HPDE6-E6E7 (cell line): Measurements from ENCODE around the gene CCL4.

Experiments
- DNase-seq: peaks from one replicate; pipeline ENCODE4 v3.0.0; 2011; ENCODE audit warnings: missing footprints; ENCODE audit errors: extremely low spot score

Gene CCL4

DNA sequence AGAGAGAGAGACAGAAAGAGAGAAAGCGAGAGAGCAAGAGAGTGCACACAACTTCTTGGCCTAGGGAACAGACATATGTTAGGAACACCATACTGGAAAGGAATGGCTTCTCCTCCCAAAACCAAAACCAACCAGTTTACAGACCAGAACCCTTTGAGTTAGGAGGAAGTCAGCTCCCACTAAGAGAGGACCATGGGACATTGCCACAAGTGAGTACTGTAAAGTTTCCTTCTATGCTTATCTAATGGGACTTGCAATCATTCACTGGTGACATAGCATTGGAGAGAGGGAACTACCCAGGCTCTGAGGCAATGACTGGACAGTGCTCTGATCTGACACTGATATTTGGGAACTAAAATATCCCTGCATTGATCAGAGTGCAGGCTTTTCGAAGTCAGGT is 40.4 kb downstream of the CCL4 start:
- DNase-seq: no peak

DNA sequence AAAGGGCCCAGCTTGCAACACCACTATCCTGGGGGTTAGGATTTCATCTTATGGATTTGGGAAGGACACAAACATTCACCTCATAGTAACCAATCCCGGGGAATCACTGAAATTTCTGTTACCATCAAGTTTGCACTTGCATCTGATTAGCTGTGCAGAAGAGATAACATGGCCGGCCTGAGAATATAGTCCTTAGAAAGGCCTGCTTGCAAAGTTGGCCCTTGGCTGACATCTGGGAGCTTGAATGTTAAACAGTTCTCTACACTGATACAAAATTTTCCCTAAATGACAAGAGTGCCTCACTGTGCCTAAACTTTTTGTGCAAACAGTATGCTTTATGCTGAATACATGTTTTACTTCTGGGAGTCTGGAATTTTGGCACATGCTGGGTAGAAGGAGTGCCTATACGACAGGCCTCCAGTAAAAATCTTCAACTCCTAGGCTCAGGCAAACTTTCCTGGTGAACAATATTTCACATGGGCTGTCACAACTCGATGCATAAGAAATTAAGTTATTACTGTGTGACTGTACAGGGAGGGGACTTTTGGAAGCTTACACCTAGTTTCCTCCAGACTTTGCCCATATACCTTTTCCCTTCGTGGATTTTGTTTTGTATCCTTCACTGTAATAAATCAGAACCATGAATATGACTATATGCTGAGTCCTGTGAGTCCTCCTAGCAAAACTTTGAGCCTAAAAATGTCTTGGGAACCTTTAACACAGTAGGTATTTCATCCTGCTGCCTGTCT is 41.5 kb downstream of the CCL4 start:
- DNase-seq: no peak

DNA sequence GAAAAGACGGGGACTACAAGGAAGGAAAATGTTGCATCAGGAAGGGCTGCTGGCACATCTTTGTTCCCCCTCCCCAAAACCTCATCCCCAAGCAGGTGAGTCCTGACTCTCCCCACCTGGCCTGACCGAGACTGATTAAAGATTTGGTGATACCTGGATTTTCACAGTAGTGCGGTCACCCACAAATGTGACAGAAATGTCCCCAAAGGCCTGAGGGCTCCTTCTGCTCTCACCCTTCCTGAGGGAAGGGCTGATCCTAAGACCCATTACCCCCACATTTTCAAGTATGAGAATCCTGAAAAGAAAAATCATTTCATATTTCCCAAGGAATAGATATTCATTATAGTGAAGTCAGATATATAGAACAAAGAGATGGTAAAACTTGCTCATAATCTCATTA is 44.0 kb downstream of the CCL4 start:
- DNase-seq: no peak

DNA sequence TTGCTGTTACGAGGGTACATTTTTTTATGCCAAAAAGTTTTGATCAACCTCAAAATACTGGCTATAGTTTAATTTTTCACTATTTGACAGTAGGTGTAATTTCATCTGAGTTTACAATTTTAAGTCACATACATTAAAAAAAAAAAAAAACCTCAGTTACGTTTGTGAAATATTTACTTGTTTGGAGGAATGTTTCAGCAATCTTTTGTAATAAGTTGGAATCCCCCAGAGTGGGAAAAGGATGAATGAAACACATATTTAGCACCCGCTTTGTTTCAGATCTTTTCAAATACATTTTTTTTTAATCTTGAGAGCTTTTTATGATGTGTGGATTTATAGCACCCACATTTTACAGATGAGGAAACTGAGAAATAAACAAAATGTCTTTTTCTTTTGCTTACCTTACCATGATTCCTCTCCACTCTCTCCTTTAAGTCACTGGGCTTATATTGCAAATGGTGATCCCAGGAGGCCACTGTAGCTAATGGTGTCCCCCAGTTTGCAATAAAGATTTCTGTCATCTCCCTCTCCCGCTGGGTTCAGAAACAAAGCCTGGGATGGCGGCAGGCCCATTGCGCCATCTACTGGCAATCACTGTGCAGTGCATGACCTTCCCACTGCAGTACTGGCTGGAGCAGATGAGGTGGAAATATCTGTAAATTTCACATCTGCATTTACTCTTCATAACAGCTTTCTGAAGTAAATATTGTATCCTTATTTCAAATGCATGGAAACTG is 45.1 kb downstream of the CCL4 start:
- DNase-seq: peak; percentile 90

DNA sequence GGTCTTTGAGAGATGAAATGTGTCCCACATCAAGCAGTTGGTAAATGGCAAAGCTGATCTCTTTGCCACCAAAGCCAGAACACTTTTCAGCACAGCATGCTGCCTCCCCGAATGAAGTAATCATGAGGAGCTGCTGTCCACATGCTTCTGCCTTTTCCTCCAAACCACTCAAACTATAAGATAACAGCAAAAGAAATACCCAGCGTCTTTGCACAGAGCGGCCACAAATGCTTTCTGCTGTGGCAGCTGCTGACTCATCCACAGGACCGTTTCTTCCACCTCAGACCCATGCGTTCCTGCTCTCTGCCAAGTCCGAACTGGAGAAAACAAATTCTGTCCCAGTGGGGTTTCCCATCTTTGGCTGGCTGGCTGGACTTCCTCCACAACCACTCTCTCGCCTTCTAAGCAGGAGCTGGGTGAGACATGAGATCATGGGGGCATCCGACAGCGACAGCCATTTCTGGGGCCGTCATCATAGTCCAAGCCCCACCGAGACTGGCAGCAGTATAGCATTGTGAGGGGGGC is 45.7 kb downstream of the CCL4 start:
- no peak for DNase-seq

DNA sequence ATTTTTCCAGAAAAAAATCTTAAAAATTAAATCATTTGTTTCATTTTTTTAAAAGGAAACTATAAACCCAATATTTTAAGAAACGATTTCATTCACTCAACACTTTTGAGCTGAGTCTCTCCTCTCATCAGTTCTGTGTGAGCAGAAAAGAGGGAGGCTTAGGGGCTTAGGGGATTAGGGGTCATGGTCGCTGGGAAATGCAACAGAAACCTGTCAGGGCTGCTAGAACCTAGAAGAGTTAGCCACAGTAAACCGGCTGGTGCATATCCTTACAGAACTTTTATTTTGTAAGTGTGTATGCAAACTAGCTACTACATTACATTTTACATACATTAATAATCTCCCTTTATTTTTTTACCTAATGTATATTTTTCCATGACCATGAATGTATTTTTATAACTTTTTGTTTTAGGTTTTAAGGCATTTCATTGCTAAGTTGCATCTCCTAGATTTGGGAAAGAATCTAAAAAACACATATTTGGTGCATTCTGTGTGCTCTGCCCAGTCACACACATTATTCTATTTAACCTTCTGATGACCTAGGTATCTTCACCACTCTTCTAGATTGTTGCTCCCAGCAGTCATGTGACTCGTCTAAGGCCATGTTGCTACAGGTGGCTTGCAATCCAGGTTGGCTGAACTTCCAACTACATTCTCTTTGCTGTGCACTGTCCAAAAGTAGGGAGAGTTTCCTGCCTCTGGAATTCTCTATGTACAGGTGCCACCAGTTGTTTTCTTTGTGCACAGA is 48.4 kb downstream of the CCL4 start:
- DNase-seq: no peak

DNA sequence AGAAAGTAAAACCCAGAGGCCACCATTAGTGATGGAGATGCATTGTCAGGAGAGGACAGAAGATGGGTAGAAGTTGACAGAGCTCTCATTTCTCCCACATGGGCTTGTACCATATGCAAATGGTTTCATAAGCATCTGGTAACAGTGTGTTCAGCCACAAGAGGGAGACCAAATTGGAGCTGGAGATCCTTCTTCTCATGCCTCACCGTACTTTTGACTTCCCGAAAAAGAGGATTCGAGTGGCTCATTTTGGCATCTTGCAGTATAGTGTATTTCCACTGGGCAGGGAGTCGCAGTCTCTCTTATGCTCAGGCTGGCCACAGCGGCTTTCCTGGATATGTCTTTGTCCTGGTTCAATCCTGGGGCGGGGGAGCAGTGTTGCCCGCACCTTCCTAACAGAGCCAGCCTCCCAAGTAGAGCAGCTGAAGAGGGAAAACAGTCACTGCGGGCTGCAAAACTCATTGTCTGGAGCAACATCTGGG is 49.1 kb downstream of the CCL4 start:
- no peak for DNase-seq

DNA sequence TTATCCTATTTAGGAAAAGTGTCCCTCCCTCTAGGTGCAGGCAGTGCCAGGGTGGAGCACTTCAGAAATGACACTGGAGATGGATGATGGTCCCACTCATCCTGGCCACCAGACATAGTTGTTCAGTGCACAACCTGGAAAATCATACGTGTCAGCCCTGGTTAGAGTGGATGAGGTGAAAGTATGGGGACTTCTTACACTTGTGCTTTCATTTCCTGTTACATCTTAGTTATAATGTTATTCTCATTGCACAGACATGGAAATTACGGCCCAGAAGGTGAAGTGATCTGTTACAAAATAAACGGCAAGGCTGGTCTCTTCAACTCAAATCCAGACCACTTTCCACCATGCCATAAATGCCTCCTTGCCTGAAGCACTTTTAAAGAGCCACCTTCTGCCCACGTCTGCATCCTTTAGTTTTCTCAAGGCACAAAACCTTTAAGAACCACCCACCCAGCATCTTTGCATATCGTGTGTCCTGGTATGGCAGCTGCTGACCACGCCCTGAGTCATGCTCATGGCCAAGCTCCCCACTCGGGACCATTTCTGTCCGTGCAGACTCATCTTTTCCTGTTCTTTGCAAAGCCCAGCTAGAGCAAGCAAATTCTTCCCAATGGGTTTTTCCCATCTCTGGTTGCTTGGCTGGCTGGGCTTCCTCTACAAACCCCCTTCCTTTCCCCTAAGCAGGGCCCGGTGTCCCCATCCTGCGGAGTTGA is 50.4 kb downstream of the CCL4 start:
- no peak for DNase-seq
